ENCODE results near the gene AGAP1. TPM values are rescaled to one million over a fixed set of nuclear protein-coding genes. Genes with fewer than 3 reads are reported as not detected.

The AGAP1 gene
- total RNA-seq, 1 donor from 2014 or later, result 39.0 TPM

- Mint-ChIP-seq H3K4me3 (ENCODE audit: unreplicated experiment) (no peak overlapping the region), H3K27ac (ENCODE audit: unreplicated experiment) (no peak overlapping the region), H3K9me3 (ENCODE audit: low read depth) (no peaks in the 10 kb centered on the region), H3K27me3 (ENCODE audit: low read depth) (no peaks in the 10 kb centered on the region), H3K4me1 (ENCODE audit: low read depth) (peaks cover 18% of the 10 kb centered on the region), H3K36me3 (ENCODE audit: low read depth) (peaks cover 4% of the 10 kb centered on the region)
- TF ChIP-seq CTCF (IDR thresholded peaks at IDR 0.05), result no peak
- no peak for DNase-seq (ENCODE audit: low spot score)
These were observed 367.5 kb downstream of the AGAP1 start for GRCh38 chr2:235861383-235861782.

- DNase-seq (ENCODE audit: low spot score), result no peak
- Mint-ChIP-seq H3K4me1 (ENCODE audit: low read depth) (peaks cover 18% of the 10 kb centered on the region), H3K4me3 (ENCODE audit: unreplicated experiment) (no peak overlapping the region), H3K27me3 (ENCODE audit: low read depth) (no peaks in the 10 kb centered on the region), H3K27ac (ENCODE audit: unreplicated experiment) (no peak overlapping the region), H3K9me3 (ENCODE audit: low read depth) (no peaks in the 10 kb centered on the region), H3K36me3 (ENCODE audit: low read depth) (peaks cover 4% of the 10 kb centered on the region)
- TF ChIP-seq CTCF (IDR thresholded peaks at IDR 0.05), result no peak
These were observed 369.6 kb downstream of the AGAP1 start for GRCh38 chr2:235863414-235863813.

- TF ChIP-seq CTCF (IDR thresholded peaks at IDR 0.05), result no peak
- no peak for DNase-seq (ENCODE audit: low spot score)
- Mint-ChIP-seq H3K27ac (ENCODE audit: unreplicated experiment) (no peak overlapping the region), H3K4me3 (ENCODE audit: unreplicated experiment) (no peak overlapping the region), H3K27me3 (ENCODE audit: low read depth) (no peaks in the 10 kb centered on the region), H3K4me1 (ENCODE audit: low read depth) (peaks cover 22% of the 10 kb centered on the region), H3K36me3 (ENCODE audit: low read depth) (peaks cover 4% of the 10 kb centered on the region), H3K9me3 (ENCODE audit: low read depth) (no peaks in the 10 kb centered on the region)
These were observed 370.5 kb downstream of the AGAP1 start for GRCh38 chr2:235864302-235864701.

- Mint-ChIP-seq H3K4me1 (ENCODE audit: low read depth) (peaks cover 16% of the 10 kb centered on the region), H3K36me3 (ENCODE audit: low read depth) (peaks cover 5% of the 10 kb centered on the region), H3K27me3 (ENCODE audit: low read depth) (no peaks in the 10 kb centered on the region), H3K9me3 (ENCODE audit: low read depth) (no peaks in the 10 kb centered on the region), H3K27ac (ENCODE audit: unreplicated experiment) (no peak overlapping the region), H3K4me3 (ENCODE audit: unreplicated experiment) (no peak overlapping the region)
- DNase-seq (ENCODE audit: low spot score), result no peak
- no peak for TF ChIP-seq CTCF (IDR thresholded peaks at IDR 0.05)
These were observed 371.1 kb downstream of the AGAP1 start for GRCh38 chr2:235864733-235865515.

- Mint-ChIP-seq H3K27ac (ENCODE audit: unreplicated experiment) (no peak overlapping the region), H3K36me3 (ENCODE audit: low read depth) (peaks cover 13% of the 10 kb centered on the region), H3K27me3 (ENCODE audit: low read depth) (no peaks in the 10 kb centered on the region), H3K4me1 (ENCODE audit: low read depth) (peaks cover 4% of the 10 kb centered on the region), H3K9me3 (ENCODE audit: low read depth) (peaks cover 5% of the 10 kb centered on the region), H3K4me3 (ENCODE audit: unreplicated experiment) (no peak overlapping the region)
- no peak for TF ChIP-seq CTCF (IDR thresholded peaks at IDR 0.05)
- DNase-seq (ENCODE audit: low spot score), result no peak
These were observed 372.5 kb downstream of the AGAP1 start for GRCh38 chr2:235866373-235866772.
